ENCODE data around the gene CHD5.

Gene CHD5

DNA sequence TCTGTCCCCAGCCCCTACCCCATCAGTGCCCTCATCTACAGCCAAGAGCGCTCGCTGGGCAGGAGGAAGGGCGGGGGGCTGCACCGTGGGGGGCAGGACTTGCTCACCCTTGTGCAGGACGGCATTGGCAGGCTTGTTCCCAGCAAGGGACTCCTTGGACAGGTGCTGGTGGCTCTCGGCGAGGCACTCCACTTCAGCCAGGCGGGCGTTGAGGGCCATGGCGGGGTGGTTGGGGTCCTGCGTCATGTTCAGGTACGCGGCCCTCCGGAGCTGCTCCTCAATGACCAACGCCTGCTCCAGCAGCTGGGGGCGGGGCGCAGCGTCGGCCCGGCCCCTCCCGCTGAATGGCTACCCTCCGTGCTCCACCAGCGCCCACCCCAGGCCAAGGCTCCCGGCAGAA, 70.4 kb downstream of the CHD5 start:
- DNase-seq, result no peak

DNA sequence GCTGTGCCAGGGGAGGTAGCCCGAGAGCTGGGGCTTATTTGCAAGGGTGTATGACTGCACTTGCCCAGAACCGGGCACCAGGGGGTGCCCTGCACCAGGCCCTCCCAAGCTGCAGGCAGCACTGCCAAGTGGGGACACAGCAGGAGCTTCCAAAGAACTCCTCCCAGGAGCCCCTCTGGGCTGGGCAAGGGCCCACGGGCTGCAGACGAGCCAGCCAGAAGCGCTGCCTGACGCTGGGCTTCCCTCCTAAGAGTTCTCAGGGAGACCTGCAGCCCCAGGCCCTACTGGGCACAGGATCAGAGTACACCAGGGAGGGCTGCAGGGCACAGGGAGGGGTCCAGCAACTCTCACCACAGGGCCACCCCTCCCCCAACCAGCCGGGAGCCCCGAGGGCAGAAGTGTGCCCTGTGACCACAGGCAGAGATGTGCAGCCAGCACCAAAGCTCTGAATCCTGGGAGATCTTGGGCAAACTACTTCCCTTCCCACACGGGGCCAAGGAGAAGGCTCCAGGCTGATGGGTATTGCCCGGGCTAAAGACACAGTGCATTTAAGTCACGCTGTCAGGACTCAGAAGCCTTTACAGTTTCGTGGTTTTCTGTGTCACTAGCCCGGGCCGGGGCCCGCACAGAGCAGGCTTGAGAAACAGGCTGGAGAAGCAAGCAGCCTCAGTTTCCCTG, 71.0 kb downstream of the CHD5 start:
- peak; percentile 41 to 56 for DNase-seq

DNA sequence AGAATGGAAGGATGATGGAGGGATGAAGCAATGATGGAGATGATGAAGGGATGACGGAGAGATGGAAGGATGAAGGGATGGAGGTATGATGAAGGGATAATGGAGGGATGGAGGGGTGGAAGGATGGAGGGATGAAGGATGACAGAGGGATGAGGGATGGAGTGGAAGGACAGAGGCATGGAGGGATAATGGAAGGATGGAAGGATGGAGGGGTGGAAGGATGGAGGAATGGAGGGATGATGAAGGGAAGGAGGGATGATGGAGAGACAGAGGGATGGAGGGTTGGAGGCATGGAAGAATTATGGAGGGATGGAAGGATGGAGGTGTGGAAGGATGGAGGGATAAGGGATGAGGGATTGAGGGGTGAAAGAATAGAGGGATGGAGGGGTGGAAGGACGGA, 71.6 kb downstream of the CHD5 start:
- no peak for DNase-seq

GRCh38 chr1:6107409-6108356, 72.4 kb downstream of the CHD5 start:
- no peak for DNase-seq

DNA sequence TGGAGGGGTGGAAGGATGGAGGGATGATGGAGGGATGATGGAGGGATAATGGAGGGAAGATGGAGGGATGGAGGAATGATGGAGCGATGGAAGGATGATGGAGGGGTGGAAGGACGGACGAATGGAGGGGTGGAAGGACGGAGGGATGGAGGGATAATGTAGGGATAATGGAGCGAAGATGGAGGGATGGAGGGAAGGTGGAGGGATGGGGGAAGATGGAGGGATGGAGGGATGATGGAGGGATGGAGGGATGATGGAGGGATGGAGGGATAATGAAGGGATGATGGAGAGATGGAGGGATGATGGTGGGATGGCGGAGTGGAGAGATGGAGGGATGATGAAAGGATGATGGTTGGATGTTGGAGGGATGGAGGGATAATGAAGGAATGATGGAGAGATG, 73.1 kb downstream of the CHD5 start:
- no peak for DNase-seq

GRCh38 chr1:6106321-6106731, 73.8 kb downstream of the CHD5 start:
- no peak for DNase-seq

DNA sequence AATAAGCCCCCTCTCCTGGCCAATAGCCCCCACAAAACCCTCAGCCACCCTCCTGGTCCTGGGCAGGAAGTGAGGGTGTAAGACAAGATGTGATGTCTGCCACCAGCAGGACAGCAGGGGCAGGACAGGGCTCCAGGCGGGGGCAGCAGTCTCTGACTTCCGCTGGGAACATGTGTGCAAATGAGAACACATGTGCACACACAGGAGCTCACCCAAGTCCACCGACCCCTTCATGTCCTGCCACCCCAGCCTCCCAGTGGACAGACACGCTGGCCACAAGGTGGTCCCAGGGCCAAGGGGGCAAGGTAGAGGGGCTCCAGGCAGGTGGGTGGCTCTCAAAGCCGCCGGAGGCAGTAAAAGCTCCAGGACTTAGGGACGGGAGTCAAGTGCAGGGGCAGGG, 74.4 kb downstream of the CHD5 start:
- no peak for DNase-seq

DNA sequence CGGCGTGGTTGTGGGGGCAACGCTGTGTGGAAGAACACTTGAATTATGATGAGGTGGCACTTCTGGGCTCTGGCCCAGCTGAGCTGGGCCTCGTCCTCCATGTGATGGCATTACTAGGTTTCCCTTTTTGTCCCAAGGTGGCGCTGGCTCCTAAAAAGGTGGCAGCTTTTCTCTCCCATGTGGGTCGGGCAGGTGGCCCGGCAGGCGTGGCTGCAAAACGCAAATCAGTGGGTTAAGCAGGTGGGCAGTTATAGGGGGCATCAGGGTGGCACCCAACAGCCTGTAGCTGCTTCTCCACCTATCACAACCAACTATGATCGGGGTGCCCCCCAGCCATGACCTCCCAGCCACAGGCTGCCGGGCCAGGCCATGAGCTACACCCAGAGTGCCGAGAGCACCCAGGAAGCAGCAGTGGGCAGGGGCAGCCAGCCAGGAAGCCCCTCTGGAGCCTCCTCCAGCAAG, 74.9 kb downstream of the CHD5 start:
- DNase-seq, result no peak

- no peak for DNase-seq
Observed at GRCh38 chr1:6104631-6105030, 75.5 kb downstream of the CHD5 start.

GRCh38 chr1:6103854-6104530, 76.1 kb downstream of the CHD5 start:
- DNase-seq, result no peak

GRCh38 chr1:6103111-6103853, 76.8 kb downstream of the CHD5 start:
- no peak for DNase-seq

DNA sequence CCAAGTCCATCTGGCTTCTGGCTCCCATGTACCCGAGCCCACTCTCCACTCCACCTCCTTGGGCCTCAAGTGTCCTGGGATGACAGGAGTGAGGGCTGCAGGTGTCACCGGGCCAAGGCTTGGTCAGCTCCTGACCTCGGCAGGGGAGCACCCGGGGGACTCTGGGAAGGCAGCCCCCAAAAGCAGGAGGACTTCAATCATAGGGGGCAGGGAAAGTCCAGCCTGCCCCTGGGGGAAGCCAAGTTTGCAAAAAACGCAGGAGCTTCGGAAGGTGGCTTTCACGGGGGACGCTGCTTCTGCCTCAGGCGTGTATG, 77.6 kb downstream of the CHD5 start:
- no peak for DNase-seq

DNA sequence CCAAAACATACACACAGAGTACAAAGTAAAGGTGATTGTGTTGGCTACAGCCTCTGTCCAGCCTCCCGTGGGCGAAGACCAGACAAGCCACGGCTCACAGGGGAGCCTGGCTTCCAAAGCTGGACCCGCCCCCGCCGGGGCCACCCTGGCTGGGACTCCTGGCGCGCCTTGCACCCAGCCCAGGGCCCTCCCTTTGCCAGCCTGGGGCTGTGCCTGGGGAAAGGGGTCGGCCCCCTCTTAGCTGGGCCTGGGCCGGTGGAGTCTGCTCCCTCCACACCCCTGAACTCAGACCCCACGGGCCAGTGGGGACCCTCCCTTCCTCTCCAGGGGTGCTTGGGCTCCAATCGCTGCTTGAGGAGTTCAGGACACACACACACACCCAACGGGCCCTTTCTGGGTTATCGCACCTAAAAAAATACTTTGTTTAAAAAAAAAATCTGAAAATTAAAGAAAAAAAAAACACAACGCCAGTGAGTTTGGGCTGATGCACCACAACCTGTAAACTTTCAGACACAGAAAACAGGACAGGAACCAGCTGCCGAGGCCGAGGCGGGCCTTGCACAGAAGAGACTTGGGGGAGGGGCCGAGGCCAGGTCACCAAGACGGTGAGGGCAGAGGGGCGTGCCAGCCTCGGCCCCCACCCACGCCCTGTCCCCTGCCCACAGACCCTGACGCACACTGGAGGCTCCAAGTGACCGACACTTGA, 78.1 kb downstream of the CHD5 start:
- no peak for DNase-seq

GRCh38 chr1:6100861-6101783, 79.0 kb downstream of the CHD5 start:
- peak in 1 of 2 experiments; percentile 37 for DNase-seq

- DNase-seq, result no peak
Observed at GRCh38 chr1:6099787-6100765, 80.0 kb downstream of the CHD5 start.

- no peak for DNase-seq
Observed at GRCh38 chr1:6099297-6099696, 80.8 kb downstream of the CHD5 start.

DNA sequence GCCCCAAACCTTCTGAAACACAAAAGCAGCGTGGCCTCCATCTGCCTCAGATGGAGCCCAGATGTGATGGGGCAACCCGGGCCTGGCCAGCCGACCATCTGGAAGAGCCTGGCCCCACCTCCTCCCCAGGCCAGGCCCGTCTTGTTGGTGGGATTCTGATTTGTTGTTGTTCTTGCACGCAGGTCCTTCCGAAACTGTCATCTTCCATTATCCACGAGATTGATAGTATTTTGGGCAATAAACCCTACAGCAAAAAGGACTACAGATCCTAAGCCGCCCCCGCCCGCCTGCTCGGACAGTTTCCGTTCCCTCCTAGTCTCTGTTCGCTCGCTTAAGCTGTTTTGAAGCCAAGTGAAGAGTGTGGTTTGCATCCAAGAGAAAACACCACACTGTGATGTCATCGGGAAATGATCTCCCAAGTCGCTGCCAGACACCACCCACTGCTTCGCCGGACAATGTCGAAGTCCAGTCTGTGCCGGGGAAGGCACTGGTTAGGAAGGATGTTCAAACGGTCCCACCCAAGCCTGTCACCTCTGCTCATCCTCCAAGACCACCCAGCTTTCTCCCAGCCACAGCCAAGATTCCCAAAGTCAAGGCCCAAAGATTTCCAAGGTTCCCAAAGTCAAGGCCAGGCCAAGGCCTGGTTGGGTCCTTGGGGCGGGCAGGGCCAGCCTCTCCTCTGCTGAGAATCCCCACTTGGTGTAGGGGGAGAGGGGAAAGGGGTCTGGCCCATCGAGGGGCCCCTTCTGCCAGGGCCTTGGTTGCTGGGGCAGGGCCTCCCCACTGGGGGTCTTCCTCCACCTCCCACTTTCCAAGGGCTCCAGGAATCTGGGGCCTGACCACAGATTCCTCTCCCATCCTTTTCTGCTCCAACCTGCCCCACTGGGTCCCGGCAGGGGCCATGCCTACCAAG, 81.6 kb downstream of the CHD5 start:
- no peak for DNase-seq

DNA sequence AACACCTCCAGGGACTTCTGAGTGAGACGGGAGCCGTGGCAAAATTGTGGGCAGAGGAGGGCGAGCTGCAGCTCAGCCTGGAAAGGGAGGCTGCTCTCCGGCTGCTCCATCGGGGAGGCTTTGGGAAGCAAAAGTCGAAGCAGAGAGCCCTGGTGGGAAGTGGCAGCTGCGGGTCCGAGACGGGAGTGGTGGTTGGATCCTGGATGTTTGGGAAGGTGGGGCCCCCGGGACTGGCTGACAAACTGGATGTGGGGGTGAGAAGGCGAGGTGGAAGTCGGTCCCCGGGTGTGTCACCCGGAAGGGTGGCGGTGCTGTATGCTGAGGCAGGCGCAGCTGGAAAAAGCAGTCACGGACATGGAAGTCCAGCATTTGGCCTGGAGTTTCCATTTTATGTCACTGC, 82.3 kb downstream of the CHD5 start:
- DNase-seq, result no peak

DNA sequence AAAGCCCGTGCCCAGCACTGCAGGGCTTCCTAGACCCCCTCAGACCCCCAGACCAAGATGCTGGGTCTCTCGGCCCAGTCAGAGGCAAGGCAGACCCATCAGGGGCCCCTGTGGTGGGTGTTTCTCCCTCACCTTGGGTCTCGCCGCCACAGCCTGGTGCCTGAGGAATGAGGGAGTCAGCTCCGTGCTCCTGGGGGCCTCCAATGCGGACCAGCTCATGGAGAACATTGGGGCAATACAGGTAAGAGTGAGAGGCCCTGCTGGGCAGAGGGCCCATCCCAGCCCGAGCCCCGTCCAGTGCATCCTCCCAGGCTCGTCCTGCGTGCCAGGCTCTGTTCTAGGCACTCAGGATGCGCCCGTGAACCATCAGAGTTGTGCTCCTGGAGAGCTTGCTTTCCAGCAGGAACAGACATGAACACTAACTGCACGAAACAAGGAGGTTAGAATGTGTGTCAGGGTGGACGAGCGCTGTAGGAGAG, 83.0 kb downstream of the CHD5 start:
- no peak for DNase-seq

Measured in activated CD4-positive, alpha-beta T cell treated with anti-CD3 and anti-CD28 coated beads, Interleukin-2, amount 50 U/mL, for 48 hours (primary cell).